Psoas muscle (tissue), 8 donors: ENCODE measurements around the gene IDH2. TPM values are rescaled to one million over a fixed set of nuclear protein-coding genes. Genes with fewer than 3 reads are reported as not detected.

ENCODE experiments used
- ATAC-seq, 4 donors: fragments of 200-7000 bp; cut with Tn5 transposase; one replicate each; pipeline ENCODE4 v1.9.1; 2020; ENCODE audit warnings: moderate library complexity in 3 of 4, mild to moderate bottlenecking in 2 of 4
- DNase-seq, 2 donors: peaks; one replicate each; pipeline ENCODE4 v3.0.0-alpha.2; 2020
- H3K27ac ChIP-seq: fragments of 200-600 bp; one replicate; pipeline ENCODE4 v1.8.0; 2022
- H3K27me3 ChIP-seq, 3 donors: fragments of 200-600 bp in 1 of 3; one replicate each; pipeline versions ENCODE4 v1.6.1 to v1.8.0; 2013 to 2022; ENCODE audit warnings: low read length in 2 of 3, mild to moderate bottlenecking in 2 of 3, moderate library complexity in 1 of 3; ENCODE audit not compliant: insufficient read depth in 3 of 3
- H3K36me3 ChIP-seq, 2 donors: fragments of 200-600 bp in 1 of 2; one replicate each; pipeline versions ENCODE4 v1.6.1 to v1.8.0; 2013 to 2022; ENCODE audit warnings: low read depth in 1 of 2, mild to moderate bottlenecking in 1 of 2, moderate library complexity in 1 of 2; ENCODE audit not compliant: insufficient read depth in 1 of 2
- H3K4me1 ChIP-seq: fragments of 200-600 bp; one replicate; pipeline ENCODE4 v1.8.0; 2022
- H3K4me3 ChIP-seq: fragments of 200-600 bp; one replicate; pipeline ENCODE4 v1.8.0; 2022; ENCODE audit warnings: mild to moderate bottlenecking
- H3K9me3 ChIP-seq: fragments of 200-600 bp; one replicate; pipeline ENCODE4 v1.8.0; 2022
- CTCF ChIP-seq: fragments of 200-600 bp; IDR thresholded peaks from one replicate; pipeline ENCODE4 v1.8.0; 2022; ENCODE audit warnings: antibody characterized with exemption
- WGBS, 3 donors: extraction: QIAGEN DNeasy Blood & Tissue Kit; methylation state at CpG; one replicate each; pipeline versions ENCODE4 v1.1.6 to v1.1.7; 2013; 5-methylcytosine and 5-hydroxymethylcytosine counted together
- intact Hi-C, 2 donors: fragments of 100-400 bp; cut with DNase I; formaldehyde crosslinking; loops; one replicate each; pipeline versions ENCODE4 v1.11.0 to v1.14.2; 2022
- polyA plus RNA-seq, 3 donors: library from polyadenylated mRNA; stranded (reverse); fragments of 200-250 nt; gene quantifications; one replicate each; pipeline ENCODE4 v1.2.3, GENCODE V29; 2013
- total RNA-seq, 4 donors: library from RNA; stranded (reverse); fragmentation: NEBNext Ultra II Directional in 2 of 4; extraction: Animal tissue kit (Norgen Biotek cat#: 25700) in 2 of 4; gene quantifications; one replicate each; pipeline versions ENCODE4 v1.2.1 to v1.2.4, GENCODE V29; 2021 to 2023
- donor health status: healthy with polysubstance abuse.
- donor health status: DM: no; HTN: no; CAD: no; lungs with moderate emphysema.
- donor health status: Bipolar disorder and iron deficiency.
- donor health status: healthy.
- donor health status: DM: yes; HTN: yes; CAD: no.
- donor health status: DM: no; HTN: no; CAD: no.
- donor health status: DM: no; HTN: no; CAD: no.
- donor health status: DM: yes; HTN: yes; CAD: no.

Gene IDH2
- total and polyA plus RNA-seq, 7 donors = 365 to 926 (median 695) TPM

DNA sequence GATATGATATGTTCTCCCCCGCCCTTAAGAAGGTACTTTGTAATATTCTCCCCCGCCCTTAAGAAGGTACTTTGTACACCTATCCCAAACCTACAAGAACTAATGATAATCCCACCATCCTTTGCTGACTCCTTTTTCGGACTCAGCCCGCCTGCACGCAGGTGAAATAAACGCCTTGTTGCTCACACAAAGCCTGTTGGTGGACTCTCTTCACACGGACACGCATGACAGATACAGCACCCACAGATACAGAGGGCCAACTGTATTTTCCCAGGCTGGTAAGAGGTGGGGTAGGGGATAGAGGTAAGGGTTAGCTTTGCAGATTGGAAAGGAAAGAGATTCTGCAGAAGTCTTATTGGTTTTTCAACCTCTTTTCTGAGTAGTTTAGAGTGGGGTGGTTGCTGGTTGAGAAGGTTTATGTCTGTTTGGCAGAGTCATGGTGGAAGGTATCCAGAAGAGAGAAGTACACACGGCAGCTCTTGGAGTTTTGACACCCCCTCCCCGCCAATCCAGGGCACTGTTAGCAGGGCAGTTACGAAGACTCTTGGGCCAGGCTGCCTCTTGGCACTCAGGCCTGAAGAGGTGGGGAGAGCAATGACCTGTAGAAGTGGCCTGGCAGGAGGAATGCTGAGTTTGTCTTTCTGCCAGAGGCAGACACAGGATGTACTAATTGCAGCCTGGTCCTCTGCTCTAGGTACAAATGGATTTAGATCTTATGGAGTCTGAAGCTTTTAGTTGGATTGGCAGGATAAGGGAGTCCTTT lies 36.0 kb upstream of the IDH2 start:
- no peak for TF ChIP-seq CTCF
- intact Hi-C loops = no loop called here
- ATAC-seq = peak; percentile 60 to 87 (median 76)
- no peaks in the 10 kb centered on the region for H3K36me3 ChIP-seq
- peaks cover 9% of the 10 kb centered on the region for H3K4me1 ChIP-seq
- 74 to 76% (median 75%) methylated on average over 11 of the region's 11 CpGs for WGBS, 3 donors
- H3K9me3 ChIP-seq = no peaks in the 10 kb centered on the region
- no peaks in the 10 kb centered on the region for H3K27me3 ChIP-seq
- no peak overlapping the region for H3K4me3 ChIP-seq
- DNase-seq = no peak
- peak overlapping the region; percentile 10 for H3K27ac ChIP-seq

GRCh38 chr15:90132437-90132836 lies 30.2 kb upstream of the IDH2 start:
- WGBS, 3 donors = 91 to 96% (median 94%) methylated on average over 5 of the region's 5 CpGs
- H3K27ac ChIP-seq = no peak overlapping the region
- intact Hi-C loops = no loop called here
- H3K36me3 ChIP-seq = no peaks in the 10 kb centered on the region
- ATAC-seq (no peak), DNase-seq (no peak)
- no peak overlapping the region for H3K4me3 ChIP-seq
- H3K4me1 ChIP-seq = peaks cover under 1% of the 10 kb centered on the region
- no peak for TF ChIP-seq CTCF
- no peaks in the 10 kb centered on the region for H3K27me3 ChIP-seq
- H3K9me3 ChIP-seq = no peaks in the 10 kb centered on the region

DNA sequence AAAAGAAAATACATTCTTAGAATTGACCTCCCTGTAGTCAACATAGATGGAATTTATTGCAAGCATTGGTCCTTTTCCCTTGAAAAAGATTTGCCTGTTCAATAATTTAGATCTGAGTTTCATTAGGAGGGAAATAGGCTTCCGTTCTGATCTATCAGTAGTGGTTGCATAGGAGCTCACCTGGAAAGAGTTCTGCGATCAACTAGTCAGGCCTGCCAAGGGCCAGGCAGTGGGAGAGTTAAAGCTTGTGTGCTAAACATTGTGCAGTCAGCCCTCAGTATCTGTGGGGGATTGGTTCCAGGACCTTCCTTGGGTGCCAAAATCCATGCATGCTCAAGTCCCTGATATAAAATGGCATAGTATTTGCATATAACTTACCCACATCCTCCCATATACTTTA lies 29.6 kb upstream of the IDH2 start:
- no peaks in the 10 kb centered on the region for H3K36me3 ChIP-seq
- intact Hi-C loops = no loop called here
- no peaks in the 10 kb centered on the region for H3K27me3 ChIP-seq
- H3K9me3 ChIP-seq = no peaks in the 10 kb centered on the region
- peaks cover 6% of the 10 kb centered on the region for H3K4me1 ChIP-seq
- WGBS, 3 donors = 94 to 98% (median 97%) methylated on average over 2 of the region's 2 CpGs
- no peak for TF ChIP-seq CTCF
- no peak for ATAC-seq
- DNase-seq = no peak
- no peak overlapping the region for H3K4me3 ChIP-seq
- no peak overlapping the region for H3K27ac ChIP-seq

DNA sequence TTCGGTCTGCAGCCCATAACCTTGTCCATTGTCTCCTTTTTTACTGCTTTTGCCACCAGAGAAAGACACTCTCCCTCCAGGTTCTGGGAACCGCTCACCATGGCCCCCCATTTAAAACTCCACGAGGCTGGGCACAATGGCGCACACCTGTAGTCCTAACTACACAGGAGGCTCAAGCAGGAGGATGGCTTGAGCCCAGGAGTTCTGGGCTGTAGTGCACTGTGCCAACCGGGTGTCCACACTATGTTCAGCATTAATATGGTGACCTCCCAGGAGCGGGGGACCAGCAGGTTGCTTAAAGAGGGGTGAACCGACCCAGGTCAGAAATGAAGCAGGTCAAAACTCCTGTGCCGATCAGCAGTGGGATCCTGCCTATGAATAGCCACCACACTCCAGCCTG lies 28.0 kb upstream of the IDH2 start:
- Histone ChIP-seq H3K4me3 (no peak overlapping the region), H3K27ac (no peak overlapping the region), H3K36me3 (no peaks in the 10 kb centered on the region), H3K4me1 (peaks cover 16% of the 10 kb centered on the region), H3K9me3 (no peaks in the 10 kb centered on the region), H3K27me3 (no peaks in the 10 kb centered on the region)
- no peak for TF ChIP-seq CTCF
- ATAC-seq (no peak), DNase-seq (no peak)
- 94 to 97% (median 94%) methylated on average over 8 of the region's 8 CpGs for WGBS, 3 donors
- intact Hi-C loops = no loop called here
